ENCODE results near the gene CDKN2B.
A peak's percentile ranks its signal among the peaks of the same experiment; 100 is the strongest.
"Not testable (repeated sequence)": the region's sequence is repeated elsewhere in the genome, so short reads cannot be mapped to it uniquely, and the experiment has no call there.

CDKN2B gene

DNA sequence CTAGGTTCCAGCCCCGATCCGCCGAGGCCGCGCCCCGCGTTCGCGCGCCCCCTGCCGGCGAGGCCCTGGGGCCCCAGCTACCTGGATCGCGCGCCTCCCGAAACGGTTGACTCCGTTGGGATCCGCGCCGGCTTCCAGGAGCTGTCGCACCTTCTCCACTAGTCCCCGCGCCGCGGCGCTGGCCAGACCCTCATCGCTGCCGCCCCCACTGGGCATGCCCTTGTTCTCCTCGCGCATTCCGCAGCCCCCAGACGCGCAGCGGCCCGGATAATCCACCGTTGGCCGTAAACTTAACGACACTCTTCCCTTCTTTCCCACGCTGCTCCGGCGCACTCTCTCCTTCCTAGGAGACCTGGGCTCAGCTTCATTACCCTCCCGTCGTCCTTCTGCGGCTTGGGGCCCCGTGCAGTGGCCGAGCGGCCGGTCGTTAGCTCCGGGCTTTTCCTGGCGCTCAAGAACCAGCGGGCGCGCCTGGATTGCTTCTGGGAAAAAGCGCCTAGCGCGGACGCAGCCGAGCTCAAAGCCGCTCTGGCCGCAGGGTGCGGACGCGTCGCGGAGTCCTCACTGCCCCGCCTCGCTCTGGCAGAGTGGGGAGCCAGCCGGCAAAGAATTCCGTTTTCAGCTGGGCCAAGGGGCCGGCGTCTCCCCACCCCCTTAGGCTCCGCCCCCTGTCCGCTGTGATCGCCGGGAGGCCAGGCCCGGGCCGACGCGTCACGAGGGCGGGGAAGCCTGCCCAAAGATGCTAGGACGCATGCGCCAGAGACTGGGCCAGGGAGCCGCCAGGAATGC is at the start of gene CDKN2B:
TSS of gene CDKN2B (minus strand) at position 589 of the 789 bp plus-strand sequence. CDS start at position 237, 352 bp downstream.
- Histone ChIP-seq H3K27ac (peak within 1 kb of the TSS; percentile 90 to 95), H3K4me3 (peak within 1 kb of the TSS; percentile 73)
- TF ChIP-seq, protein P1, sequence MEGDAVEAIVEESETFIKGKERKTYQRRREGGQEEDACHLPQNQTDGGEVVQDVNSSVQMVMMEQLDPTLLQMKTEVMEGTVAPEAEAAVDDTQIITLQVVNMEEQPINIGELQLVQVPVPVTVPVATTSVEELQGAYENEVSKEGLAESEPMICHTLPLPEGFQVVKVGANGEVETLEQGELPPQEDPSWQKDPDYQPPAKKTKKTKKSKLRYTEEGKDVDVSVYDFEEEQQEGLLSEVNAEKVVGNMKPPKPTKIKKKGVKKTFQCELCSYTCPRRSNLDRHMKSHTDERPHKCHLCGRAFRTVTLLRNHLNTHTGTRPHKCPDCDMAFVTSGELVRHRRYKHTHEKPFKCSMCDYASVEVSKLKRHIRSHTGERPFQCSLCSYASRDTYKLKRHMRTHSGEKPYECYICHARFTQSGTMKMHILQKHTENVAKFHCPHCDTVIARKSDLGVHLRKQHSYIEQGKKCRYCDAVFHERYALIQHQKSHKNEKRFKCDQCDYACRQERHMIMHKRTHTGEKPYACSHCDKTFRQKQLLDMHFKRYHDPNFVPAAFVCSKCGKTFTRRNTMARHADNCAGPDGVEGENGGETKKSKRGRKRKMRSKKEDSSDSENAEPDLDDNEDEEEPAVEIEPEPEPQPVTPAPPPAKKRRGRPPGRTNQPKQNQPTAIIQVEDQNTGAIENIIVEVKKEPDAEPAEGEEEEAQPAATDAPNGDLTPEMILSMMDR (IDR thresholded peaks at IDR 0.05), result peak; percentile 90
- DNase-seq (ENCODE audit: low spot score), result peak; percentile 98

GRCh38 chr9:22057972-22058371 is 48.9 kb upstream of the CDKN2B start:
- not testable (repeated sequence) for H3K27ac ChIP-seq; H3K4me3 ChIP-seq; DNase-seq (ENCODE audit: low spot score)

DNA sequence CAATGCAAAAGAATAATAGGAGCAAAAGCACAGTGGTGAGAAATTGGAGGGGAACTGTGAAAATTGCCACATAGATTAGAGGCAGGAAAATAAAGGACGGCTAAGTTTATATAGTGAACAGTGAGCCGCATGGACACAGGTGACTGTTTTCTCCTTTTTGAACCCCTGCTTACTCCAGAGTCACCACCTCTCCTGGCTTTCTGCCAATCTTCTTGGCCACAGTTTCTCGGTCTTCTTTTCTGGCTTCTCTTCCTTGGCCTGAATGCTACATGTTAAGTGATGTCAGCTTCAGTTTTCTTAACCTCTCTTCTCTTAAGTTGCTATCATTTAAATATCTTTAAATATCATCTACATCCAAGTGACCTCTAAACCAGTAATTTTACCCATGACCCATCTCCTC is 47.3 kb upstream of the CDKN2B start:
- H3K27ac ChIP-seq, result no peak overlapping the region
- DNase-seq (ENCODE audit: low spot score), result no peak

DNA sequence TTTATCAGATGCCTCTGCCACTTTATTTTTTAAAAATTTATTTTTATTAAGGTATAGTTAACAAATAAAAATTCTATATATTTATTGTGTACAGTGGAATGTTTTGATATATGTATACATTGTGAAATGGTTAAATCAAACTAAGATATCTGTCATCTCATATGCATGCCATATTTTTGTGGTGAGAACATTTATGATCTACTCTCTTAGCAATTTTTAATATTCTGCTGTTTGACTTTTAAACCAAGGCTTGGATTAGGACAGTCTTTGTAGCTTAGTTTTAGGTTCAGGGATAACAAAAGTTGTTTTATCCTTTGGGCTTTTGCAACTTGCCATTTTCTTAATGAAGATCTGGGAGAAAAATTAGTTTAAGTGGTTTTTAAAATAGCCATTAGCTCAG is 46.0 kb upstream of the CDKN2B start:
- H3K4me3 ChIP-seq, result no peak overlapping the region
- TF ChIP-seq, protein P1 (IDR thresholded peaks at IDR 0.05), result no peak
- no peak for DNase-seq (ENCODE audit: low spot score)
- H3K27ac ChIP-seq, result no peak overlapping the region

More for the DNA sequence above, 47.3 kb upstream of the CDKN2B start:
- no peak overlapping the region for H3K4me3 ChIP-seq
- TF ChIP-seq, protein P1 (IDR thresholded peaks at IDR 0.05), result no peak

GRCh38 chr9:22054529-22054928 is 45.4 kb upstream of the CDKN2B start:
- no peak for DNase-seq (ENCODE audit: low spot score)
- Histone ChIP-seq H3K4me3 (no peak overlapping the region), H3K27ac (no peak overlapping the region)
- TF ChIP-seq, protein P1 (IDR thresholded peaks at IDR 0.05), result no peak

DNA sequence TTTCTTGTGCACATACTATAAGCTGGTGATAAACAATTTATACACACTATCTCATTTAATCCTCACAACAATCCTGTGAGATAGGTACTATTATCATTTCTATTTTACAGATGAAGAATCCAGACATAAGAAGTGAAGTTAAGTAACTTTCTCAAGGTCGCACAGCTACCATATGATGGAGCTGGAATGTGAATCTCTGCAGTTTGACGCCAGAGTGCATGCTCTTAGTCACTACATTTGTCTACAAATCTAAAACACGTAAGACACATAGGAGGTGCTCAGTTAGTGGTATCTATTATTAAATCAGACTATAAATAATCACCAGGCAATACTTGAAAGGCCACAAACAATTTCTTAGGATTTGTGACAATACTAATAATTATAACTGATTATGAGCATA is 45.0 kb upstream of the CDKN2B start:
- Histone ChIP-seq H3K27ac (no peak overlapping the region), H3K4me3 (no peak overlapping the region)
- TF ChIP-seq, protein P1 (IDR thresholded peaks at IDR 0.05), result no peak
- no peak for DNase-seq (ENCODE audit: low spot score)

DNA sequence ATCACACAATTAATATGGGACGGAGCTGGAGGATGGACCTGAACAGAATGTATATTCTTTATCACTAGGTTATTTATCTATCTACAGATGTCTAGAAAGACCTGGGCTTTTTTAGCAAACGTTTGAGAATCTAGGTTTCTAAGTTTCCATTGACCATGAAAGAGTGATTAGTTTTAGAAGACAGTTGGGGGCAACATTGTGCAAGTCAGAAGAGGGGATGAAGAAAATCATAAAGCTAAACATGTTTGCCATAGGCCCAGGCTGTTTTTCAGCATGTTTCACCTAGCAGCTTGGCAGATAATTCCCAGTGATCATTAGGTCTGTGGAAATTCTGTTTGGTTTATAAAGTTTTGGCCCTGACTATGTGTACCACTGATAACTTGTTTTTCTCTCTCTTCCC is 44.1 kb upstream of the CDKN2B start:
- H3K4me3 ChIP-seq, result no peak overlapping the region
- TF ChIP-seq, protein P1 (IDR thresholded peaks at IDR 0.05), result no peak
- no peak overlapping the region for H3K27ac ChIP-seq
- no peak for DNase-seq (ENCODE audit: low spot score)
